ENCODE results near the gene RSU1.

RSU1 gene

DNA sequence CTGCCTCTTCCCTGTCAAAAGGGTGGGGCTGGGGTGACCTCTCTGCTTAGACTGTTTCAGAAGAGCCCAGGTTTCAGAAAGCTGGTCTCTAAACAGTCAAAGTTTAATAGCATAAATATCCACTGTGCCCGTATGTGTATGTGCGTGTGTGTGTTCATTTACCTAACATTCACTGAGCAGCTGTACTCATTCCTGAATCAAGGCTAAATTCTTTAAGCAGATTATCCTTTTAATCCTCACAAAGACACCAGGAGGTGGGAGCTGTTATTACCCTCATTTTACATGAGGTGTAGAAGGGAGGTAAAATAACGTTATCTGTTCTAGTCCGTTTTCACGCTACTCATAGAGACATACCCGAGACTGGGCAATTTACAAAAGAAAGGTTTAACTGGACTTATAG lies 72.2 kb downstream of the RSU1 start:
- DNase-seq (ENCODE audit: low read depth in 2 of 2, low spot score in 1 of 2), result no peak

DNA sequence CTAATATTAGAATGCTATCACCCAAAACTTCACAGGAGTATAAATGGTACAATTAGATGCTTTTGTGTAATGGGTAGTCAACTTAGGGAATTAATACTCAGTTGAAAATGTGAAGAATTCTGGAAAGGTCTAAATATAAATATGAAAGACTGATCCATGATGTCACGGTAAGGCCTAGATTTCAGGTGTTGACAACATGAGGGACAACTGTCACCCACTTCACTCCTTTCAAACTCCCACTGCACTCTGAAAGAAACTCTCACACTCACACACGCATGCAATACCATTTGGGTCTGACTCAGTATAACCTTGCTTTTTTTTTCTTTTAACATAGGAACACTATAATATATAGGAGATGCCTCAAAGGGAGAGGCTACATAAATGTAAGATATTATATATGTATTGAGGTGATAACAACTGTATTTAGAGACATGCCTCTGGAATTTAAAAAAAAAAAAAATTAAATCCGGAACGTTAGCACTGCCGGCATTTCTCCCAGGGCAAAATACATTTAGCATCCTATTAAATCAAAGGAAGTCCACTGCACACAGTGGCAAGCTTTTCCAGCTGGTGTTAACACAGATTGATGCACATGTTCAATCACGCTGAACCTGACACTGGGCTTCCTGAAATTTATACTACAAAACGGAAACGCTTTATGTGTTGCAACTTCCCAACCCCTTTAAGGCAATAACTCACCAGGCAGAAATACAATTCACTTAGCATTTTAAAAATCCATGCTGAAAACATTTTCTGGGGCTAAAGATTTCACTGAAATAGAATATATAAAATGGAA lies 74.9 kb downstream of the RSU1 start:
- DNase-seq (ENCODE audit: low read depth in 2 of 2, low spot score in 1 of 2), result no peak

DNA sequence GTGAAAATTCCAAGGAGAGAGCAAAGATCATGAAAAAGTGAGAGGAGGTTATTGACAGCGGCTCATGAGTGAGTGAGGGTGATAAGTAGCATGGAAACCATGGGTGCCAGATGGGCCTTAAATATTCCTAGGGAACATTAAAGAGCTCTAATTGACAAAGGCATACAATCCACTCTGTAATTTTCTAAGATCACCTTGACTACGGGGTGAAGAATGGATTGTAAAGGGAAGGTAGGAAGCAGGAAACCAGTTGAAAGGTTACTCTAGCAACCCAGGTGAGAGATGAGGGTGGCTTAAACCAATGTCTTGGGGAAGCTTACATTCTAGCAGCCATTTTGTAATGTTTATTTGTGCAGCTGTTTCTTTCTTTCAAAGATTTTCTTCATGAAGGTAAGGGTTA lies 75.7 kb downstream of the RSU1 start:
- no peak for DNase-seq (ENCODE audit: low read depth in 2 of 2, low spot score in 1 of 2)

DNA sequence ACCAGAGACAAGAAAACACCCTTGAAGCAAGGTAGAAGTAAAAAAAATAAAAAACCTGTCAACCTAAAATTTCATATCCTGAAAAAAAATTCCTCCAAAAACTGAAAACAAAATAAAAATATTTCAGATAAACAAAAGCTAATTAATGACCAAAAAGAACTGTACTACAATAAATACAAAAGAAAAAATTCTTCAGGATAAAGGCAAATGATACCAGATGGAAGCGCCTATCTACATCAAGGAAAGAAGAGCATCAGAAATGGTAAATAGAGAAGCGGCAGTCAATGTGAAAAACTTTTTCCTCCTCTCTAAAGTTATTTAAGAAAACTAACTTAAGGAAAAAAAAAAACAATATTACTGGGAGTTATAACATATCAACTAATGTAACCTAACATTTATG lies 79.8 kb downstream of the RSU1 start:
- DNase-seq (ENCODE audit: low read depth in 2 of 2, low spot score in 1 of 2), result no peak

DNA sequence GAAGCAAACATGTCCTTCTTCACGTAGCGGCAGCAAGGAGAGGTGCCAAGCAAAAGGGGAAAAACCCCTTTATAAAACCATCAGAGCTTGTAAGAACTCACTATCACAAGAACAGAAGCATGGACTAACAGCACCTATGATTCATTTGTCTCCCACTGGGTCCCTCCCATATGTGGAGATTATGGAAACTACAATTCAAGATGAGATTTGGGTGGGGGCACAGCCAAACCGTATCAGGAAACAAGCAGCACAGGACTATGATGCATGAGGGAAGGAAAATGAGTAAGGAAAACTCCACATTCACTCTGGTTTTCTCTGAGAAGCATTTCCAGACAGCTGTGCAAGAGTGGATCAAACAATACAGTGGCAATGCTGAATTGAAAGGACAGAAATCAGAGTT lies 81.6 kb downstream of the RSU1 start:
- no peak for DNase-seq (ENCODE audit: low read depth in 2 of 2, low spot score in 1 of 2)

DNA sequence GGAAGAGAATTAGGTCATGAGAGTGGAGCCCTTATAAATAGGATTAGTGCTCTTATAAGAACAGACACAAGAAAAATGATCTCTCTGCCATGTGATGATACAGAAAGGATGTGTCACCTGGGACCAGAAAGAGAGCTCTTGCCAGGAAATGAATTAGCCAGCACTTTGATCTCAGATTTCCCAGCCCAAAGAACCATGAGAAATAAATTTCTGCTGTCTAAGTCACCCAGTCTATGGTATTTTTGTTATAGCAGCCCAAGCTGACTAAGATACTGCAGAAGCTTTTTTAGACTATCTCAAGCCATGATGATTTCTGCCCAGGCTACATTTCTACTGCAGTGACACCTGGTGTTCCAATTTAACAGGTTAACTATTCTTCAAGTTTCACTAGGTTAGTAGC lies 84.8 kb downstream of the RSU1 start:
- no peak for DNase-seq (ENCODE audit: low read depth in 2 of 2, low spot score in 1 of 2)

DNA sequence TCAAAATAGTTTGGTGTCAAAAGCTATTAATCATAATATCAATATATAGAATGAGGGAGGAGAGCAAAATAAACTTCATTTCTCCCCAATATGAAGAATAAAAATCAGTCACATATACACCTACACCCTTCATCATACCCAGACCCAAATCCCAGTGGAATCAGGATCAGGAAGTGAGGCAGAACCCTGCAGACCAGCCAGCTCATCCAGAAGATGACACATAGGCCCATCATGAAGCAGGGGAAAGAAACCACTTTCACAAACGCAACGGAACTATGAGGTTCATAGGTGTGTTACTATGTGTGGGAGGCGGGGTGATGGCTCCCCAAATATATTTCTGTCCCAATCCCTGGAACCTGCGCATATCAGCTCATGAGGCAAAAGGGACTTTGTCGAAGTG lies 89.0 kb downstream of the RSU1 start:
- DNase-seq (ENCODE audit: low read depth in 2 of 2, low spot score in 1 of 2), result no peak

DNA sequence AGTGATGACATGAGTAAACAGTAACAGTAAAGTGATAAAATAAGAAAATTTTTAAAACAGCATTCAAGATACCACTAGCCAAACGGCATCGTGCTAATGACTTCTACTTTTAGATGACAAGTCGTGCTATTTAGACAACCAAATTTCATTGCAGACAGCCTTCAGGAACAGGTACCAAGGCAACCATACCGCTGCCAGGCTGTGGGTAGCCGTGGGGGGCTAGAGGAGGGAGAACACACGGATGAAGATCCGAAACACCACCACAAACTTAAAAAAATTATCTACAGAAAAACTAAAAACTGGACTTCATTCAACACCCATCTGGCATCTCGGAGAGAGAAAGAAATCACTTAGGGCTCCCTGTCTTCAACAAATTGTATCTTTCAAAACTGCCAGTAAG lies 89.6 kb downstream of the RSU1 start:
- DNase-seq (ENCODE audit: low read depth in 2 of 2, low spot score in 1 of 2), result no peak

DNA sequence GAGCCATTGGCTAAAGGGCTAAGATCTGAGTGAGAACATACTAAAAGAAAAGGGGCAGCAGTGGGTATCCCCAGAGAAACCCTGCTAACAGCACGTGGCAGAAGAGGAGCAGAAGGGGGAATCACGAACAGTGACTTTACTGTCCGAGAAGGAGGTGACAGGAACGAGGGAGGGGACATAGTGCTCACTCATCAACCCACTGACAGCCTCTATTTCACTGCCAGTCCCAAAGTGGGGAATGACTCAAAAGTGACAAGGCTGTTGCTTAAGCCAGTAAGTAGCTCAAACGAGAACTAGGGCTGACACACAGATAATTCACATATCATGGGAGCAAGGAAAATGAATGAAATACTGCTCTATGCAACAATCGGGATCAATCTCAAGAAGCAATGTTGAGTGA lies 92.7 kb downstream of the RSU1 start:
- no peak for DNase-seq (ENCODE audit: low read depth in 2 of 2, low spot score in 1 of 2)

DNA sequence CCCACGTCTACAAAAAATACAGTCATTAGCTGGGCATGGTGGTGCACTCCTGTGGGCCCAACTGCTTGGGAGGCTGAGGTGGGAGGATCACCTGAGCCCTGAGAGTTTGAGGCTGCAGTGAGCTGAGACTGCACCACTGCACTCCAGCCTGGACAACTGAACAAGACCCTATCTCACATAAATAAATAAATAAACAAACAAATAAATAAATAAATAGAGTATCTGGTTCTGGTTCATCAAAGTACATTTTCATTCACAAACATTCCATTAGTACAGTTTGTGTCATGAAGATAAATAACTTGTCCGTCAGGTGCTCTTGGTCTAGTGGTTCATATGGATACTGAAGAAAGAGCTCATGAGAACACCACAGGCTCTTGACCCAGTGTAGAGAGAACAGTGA lies 96.4 kb downstream of the RSU1 start:
- no peak for DNase-seq (ENCODE audit: low read depth in 2 of 2, low spot score in 1 of 2)

DNA sequence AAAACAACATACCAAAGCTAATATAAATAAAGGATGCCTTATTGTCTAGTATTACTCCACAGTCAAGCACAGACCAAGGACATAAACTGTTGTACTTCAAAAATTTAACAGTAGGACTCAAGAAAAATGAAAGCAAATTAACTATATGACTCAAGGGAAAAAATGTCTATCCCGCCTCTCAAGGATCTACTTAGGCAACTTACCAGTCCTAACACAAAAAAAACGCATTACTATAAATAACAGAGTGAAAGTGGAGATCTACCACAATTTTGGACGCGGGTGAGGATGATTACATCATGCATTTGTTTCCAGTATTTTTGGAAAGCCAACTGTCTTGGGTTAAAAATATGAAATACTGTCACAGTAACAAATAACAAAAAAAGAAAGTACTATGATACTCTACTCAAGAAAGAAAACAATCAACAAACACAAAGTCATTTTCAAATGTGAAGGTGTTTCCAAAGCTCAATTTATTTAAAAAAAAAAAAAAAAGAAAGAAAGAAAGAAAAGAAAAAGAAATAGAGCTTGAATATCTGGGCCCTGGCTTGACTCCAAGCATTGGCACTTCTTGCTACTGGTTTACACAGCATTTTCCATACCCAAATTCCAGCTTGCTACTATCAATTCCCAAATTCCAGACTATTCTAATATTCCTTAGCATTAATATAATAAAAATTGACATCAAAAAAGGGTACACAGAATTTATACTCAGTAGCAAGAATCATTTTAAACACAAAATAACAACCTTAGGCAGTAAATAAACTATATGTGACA lies 99.4 kb downstream of the RSU1 start:
- no peak for DNase-seq (ENCODE audit: low read depth in 2 of 2, low spot score in 1 of 2)

DNA sequence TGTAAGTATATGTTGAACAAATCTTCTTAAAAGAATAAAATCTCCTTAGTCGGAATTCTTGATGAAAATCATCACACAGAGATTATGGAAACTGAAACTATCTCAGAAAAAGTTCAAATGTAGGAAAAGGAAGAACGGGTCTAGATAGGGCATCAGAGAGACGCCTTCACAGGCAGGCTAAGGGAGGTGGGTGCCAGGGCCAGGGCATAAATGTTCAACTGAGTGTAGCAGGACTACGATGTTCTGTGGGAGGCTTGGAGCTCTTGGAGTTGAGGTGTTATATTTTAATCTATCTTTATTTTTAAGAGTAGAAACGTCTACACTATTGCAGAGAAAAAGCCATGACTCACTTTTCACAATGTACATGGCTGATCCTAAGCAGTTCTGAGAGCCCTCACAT lies 101.2 kb downstream of the RSU1 start:
- no peak for DNase-seq (ENCODE audit: low read depth in 2 of 2, low spot score in 1 of 2)

DNA sequence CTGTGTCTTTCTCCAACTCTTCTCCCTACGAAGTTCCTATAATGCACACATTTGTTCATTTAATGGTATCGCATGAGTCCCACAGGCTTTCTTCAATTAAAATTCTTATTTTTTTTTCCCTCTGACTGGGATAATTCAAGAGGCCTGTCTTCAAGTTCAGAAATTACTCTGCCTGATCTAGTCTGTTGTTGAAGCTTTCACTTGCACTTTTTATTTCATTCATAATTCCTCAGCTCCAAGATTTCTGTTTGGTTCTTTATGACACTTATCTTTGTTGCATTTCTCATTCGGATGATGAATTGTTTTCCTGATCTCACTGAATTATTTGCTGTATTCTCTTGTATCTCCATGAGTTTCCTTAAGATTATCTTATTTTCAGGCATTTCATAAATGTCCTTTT lies 103.9 kb downstream of the RSU1 start:
- DNase-seq (ENCODE audit: low read depth in 2 of 2, low spot score in 1 of 2), result no peak

DNA sequence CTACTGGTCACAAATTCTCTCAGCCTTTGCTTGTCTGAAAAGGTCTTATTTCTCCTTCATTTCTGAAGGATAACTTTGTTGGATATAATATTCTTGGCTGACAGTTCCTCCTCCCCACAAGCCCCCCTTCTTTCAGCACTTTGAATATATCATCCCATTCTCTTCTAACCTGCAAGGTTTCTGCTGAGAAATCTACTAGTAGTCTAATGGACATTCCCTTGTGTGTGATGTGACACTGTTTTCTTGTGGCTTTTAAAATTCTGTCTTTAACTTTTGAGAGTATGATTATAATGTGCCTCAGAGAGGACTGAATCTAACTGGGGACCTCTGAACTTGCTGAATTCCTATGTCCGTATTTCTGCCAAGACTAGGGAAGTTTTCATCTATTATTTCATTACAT lies 104.3 kb downstream of the RSU1 start:
- DNase-seq (ENCODE audit: low read depth in 2 of 2, low spot score in 1 of 2), result no peak

DNA sequence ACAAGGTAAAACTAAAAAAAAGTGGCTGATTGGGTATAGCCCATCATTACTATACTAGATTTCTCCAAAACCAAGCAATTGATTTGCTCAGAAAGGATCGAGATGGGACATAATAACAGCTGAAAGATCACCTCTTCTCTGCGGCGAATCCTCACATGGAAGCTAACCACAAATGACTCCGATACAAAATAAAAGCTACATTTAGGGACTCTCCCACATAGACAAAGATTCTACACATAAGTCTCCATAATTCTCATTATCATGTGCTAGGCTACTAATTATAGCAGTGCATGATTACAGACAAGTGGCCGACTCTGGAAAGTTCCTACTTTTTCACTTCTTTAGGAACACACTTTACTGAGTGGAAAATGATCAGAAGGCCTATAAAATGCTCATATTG lies 116.9 kb downstream of the RSU1 start:
- no peak for DNase-seq (ENCODE audit: low read depth in 2 of 2, low spot score in 1 of 2)

DNA sequence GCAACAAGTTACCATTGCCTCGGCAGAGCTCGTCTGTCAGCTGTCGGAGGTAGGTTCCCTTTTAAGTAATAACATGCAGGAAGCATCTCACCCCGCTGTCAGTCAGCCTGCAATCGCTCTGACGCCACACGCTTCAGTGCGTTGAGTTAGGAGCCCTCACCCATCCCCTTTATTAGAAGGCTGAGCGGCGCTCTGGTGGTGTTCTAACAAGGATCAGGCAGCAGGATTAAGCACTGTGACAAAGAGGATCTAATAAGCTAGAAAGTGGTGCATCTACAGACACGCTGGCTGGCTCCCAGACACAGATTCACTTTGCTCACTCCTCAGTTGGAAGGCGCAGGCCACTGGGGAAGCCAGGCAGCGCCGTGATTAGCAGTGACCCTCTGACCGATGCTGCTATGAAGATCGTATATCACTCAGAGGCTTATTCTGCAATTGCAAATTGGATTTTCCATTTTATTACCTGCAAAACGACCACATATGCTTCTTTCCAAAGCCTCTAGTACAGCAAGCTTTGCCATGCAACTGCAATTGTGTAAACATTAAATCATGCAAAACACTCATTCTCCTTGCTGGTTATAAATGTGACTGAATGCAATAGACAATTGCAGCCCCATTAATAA lies 117.7 kb downstream of the RSU1 start:
- no peak for DNase-seq (ENCODE audit: low read depth in 2 of 2, low spot score in 1 of 2)

DNA sequence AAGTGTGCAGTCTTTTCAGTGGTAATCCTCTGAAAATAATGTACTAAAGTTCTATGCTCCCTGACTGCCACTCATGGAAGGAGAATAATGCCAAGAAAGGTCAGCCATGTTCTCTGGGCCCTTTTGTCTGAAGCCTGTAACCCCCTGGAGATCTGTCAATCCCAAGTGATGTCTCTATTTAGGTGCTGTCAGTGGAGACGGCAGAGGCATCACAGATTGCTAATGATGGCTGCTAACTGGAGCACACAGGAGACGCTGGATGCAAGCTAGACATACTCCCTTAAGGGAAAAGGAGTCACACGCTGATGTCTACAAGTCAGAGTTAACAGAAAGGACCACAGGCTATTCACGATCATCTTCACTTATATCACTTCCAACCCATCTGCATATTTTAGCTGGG lies 118.8 kb downstream of the RSU1 start:
- no peak for DNase-seq (ENCODE audit: low read depth in 2 of 2, low spot score in 1 of 2)

DNA sequence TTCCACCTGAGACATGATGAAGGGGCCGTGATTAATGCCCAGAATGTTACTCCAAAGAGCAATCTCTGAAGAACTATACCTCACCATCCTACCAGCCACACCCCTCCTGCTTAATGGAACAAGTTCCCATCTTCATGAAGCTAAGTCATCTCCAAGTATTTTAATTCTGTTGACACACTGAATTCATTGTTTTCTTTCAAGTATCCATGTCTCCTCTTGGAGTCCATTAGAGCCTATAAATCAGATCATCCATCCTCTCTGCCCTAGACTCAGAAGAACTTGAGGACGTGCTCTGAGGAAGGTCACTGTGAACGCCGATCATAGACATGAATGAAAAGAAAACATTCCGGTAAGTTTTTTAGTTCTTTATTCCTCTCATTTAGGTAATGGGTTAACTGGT lies 126.8 kb downstream of the RSU1 start:
- DNase-seq (ENCODE audit: low read depth in 2 of 2, low spot score in 1 of 2), result no peak

DNA sequence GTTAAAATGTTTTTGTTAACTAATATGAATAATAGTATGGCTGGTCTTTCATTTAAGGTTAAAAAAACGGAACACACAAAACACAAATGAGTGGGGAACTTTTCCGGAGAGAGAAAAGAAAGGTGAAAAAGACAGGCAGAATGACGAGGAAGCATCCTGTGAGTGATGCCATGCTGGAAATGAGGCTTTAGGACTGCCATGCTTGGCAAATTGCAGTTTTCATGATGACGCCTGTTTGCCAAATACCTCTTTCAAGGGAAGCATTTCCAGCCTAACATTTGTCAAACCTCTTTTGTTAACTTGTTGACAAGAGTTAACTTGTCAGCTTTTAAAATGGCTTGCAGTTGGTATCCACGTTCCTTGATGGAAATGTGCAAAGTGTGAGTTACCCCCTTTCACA lies 127.5 kb downstream of the RSU1 start:
- no peak for DNase-seq (ENCODE audit: low read depth in 2 of 2, low spot score in 1 of 2)

DNA sequence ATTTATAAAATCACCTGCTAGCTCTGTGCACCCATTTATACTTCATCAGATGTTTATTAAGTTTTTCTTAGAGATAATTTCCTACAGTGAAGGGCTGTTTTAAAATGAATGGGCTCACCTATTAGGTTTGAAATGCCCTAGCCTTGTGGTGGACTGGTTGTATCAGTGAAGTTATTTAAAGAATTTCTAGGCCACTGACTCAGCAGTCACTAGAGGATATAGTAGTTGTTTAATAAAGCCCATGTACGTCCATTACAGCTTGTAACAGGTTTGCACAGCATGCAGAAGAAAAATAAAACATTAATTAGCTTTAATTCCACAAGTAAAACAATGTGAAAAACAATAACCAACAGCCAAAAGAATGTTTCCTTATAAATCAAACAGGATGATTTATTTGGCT lies 128.0 kb downstream of the RSU1 start:
- no peak for DNase-seq (ENCODE audit: low read depth in 2 of 2, low spot score in 1 of 2)

DNA sequence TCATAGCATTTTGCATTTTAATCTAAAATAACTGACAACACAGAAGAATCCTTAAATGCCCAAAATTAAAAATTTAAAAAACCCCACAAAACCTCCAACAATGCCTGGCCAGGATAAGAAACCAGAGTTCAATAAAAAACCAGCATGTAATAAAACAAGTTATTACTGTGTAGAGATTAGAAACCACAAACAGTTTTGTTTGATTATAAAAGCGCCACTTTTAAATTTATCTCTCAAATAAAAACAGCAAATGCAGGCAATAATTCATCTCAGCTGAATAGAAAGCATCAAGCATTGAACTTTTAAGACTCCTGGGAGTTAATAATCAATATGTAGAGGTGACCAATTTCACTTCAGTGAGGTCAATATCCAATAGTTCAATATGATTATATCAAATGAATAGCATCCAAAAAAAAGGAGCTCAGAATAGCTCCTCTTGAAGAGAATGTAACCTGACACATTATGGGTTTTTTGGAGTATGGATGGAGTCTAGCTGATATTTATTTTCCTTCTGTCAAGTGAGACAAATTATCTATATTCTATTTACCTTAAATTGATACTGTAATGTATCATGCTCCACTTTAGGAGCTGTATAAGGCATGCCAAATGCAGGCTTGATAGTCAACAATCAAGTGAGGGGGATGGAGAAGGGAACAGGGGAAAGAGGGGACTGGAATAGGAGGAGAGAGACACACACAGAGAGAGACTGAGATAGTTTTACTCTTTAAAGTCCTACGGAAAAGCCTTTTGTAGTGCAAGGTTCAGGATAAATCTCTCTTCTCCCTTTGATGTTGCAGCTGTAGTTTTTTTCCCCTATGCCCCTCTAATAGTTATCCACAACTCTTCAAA lies 130.9 kb downstream of the RSU1 start:
- no peak for DNase-seq (ENCODE audit: low read depth in 2 of 2, low spot score in 1 of 2)
